Parathyroid adenoma (tissue), 2 donors: ENCODE data around the gene TIGD6.

Source experiments
- H2AFZ ChIP-seq: fragments of 300-600 bp; sonication (generic); one replicate; pipeline ENCODE4 v1.7.0; 2017; ENCODE audit warnings: antibody characterized with exemption, mild to moderate bottlenecking
- H3K27ac ChIP-seq: fragments of 300-600 bp; sonication (generic); one replicate; pipeline ENCODE4 v1.7.0; 2017
- H3K27me3 ChIP-seq: fragments of 300-600 bp; sonication (generic); one replicate; pipeline ENCODE4 v1.7.0; 2017; ENCODE audit warnings: low read length; ENCODE audit not compliant: control insufficient read depth, insufficient read depth
- H3K36me3 ChIP-seq: fragments of 300-600 bp; sonication (generic); one replicate; pipeline ENCODE4 v1.7.0; 2017; ENCODE audit warnings: low read length; ENCODE audit not compliant: control insufficient read depth, insufficient read depth
- H3K4me1 ChIP-seq: fragments of 300-600 bp; sonication (generic); one replicate; pipeline ENCODE4 v1.7.0; 2017; ENCODE audit warnings: control low read depth
- H3K4me2 ChIP-seq: fragments of 300-600 bp; sonication (generic); one replicate; pipeline ENCODE4 v1.7.0; 2017; ENCODE audit warnings: low read length
- H3K4me3 ChIP-seq: fragments of 300-600 bp; sonication (generic); one replicate; pipeline ENCODE4 v1.7.0; 2017; ENCODE audit warnings: low read depth, low read length
- H3K79me2 ChIP-seq: fragments of 300-600 bp; sonication (generic); one replicate; pipeline ENCODE4 v1.7.0; 2017; ENCODE audit warnings: control low read depth
- H3K9ac ChIP-seq: fragments of 300-600 bp; sonication (generic); one replicate; pipeline ENCODE4 v1.7.0; 2017; ENCODE audit warnings: mild to moderate bottlenecking
- H3K9me3 ChIP-seq: fragments of 300-600 bp; sonication (generic); one replicate; pipeline ENCODE4 v1.7.0; 2017; ENCODE audit warnings: low read length; ENCODE audit not compliant: control insufficient read depth
- TF ChIP-seq, protein P1 (sequence below): fragments of 300-600 bp; sonication (generic); IDR thresholded peaks from one replicate; pipeline ENCODE4 v1.7.0; 2017; ENCODE audit warnings: antibody characterized with exemption, mild to moderate bottlenecking
- donor health status: primary hyperparathyroidism.

The TIGD6 gene

DNA sequence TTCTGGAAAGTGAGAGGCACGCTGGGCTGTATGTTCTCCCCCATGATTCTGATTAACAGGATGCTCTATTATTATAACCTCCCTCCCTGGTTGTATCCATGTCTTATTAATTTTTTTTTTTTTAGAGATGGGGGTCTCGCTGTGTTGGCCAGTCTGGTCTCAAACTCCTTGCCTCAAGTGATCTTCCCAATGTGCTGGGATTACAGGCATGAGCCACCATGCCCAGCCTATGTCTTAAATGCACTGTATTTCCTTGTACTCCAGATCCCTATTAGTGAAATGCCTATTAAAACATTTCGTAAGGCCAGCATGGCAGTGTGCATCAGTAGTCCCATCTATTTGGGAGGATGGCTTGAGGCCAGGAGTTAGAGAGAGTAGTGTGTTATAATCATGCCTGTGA lies 7.0 kb downstream of the TIGD6 start:
- peak overlapping the region; percentile 81 for H3K27ac ChIP-seq
- H3K79me2 ChIP-seq = no peaks in the 10 kb centered on the region
- peak overlapping the region; percentile 21 for H3K4me2 ChIP-seq
- peaks cover 19% of the 10 kb centered on the region for H3K4me1 ChIP-seq
- H2AFZ ChIP-seq = no peak overlapping the region
- no peak overlapping the region for H3K9ac ChIP-seq
- H3K9me3 ChIP-seq = no peaks in the 10 kb centered on the region
- H3K27me3 ChIP-seq = no peaks in the 10 kb centered on the region
- H3K4me3 ChIP-seq = no peak overlapping the region
- no peaks in the 10 kb centered on the region for H3K36me3 ChIP-seq
- TF ChIP-seq, protein P1, sequence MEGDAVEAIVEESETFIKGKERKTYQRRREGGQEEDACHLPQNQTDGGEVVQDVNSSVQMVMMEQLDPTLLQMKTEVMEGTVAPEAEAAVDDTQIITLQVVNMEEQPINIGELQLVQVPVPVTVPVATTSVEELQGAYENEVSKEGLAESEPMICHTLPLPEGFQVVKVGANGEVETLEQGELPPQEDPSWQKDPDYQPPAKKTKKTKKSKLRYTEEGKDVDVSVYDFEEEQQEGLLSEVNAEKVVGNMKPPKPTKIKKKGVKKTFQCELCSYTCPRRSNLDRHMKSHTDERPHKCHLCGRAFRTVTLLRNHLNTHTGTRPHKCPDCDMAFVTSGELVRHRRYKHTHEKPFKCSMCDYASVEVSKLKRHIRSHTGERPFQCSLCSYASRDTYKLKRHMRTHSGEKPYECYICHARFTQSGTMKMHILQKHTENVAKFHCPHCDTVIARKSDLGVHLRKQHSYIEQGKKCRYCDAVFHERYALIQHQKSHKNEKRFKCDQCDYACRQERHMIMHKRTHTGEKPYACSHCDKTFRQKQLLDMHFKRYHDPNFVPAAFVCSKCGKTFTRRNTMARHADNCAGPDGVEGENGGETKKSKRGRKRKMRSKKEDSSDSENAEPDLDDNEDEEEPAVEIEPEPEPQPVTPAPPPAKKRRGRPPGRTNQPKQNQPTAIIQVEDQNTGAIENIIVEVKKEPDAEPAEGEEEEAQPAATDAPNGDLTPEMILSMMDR = no peak

DNA sequence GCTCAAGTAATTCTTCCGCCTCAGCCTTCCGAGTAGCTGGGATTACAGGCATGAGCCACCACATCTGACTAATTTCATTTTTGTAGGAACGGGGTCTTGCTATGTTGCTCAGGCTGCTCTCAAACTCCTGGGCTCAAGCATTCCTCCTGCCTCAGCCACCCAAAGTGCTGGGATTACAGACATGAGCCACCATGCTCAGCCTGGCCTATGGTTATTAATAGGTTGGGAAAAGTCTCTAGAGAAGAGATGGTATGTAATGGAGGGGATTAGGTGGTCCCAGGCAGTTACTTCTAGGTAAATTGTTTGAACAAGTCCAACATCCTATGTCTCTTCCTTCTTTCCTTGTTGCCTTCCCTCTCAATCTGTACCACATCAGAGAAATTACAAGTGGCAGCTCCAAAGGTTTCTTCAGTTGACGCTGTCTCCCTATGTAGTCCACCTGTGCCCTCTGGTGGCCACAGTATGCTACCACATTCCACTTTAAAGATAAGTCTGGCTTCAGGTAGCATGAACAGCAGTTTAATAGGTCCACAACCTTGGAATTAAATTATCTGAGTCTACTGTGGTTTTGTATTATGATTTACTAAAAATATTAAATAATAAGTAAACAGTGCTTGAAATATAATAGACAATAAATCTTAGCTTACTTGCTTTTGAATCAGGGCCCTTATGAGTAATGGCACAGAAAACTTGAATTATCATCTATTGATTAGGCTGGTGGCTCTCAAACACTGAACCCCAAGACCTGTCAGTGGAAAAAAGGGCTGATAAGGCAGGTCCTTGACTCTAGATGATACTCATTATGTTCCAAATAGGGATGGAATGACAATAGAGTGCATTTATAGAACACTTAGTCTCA lies 9.7 kb downstream of the TIGD6 start:
- H3K27ac ChIP-seq = no peak overlapping the region
- peaks cover 13% of the 10 kb centered on the region for H3K4me1 ChIP-seq
- no peaks in the 10 kb centered on the region for H3K36me3 ChIP-seq
- no peak overlapping the region for H3K4me2 ChIP-seq
- H3K79me2 ChIP-seq = no peaks in the 10 kb centered on the region
- no peak overlapping the region for H3K9ac ChIP-seq
- H3K27me3 ChIP-seq = no peaks in the 10 kb centered on the region
- no peaks in the 10 kb centered on the region for H3K9me3 ChIP-seq
- TF ChIP-seq, protein P1 = peak; percentile 98
- no peak overlapping the region for H3K4me3 ChIP-seq
- no peak overlapping the region for H2AFZ ChIP-seq

DNA sequence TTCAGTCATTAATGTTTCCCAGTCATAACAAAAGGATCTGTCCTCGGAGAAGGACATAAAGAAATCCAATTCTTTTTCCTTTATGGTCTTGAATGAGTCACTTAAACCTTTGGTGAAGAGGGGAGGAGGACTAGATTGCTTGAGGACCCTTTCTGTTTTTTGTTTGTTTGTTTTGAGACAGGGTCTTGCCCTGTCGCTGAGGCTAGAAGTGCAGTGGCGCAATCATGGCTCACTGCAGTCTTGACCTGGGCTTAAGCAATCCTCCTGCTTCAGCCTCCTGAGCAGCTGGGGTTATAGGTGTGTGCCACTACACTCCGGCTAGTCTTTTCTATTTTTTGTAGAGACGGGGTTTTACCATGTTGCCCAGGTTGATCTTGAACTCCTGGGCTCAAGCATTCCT lies 12.3 kb downstream of the TIGD6 start:
- Histone ChIP-seq H3K9me3 (no peaks in the 10 kb centered on the region), H3K27ac (no peak overlapping the region), H3K36me3 (no peaks in the 10 kb centered on the region), H3K4me1 (no peaks in the 10 kb centered on the region), H3K4me3 (no peak overlapping the region), H3K9ac (no peak overlapping the region), H3K4me2 (no peak overlapping the region), H3K79me2 (no peaks in the 10 kb centered on the region), H3K27me3 (no peaks in the 10 kb centered on the region), H2AFZ (no peak overlapping the region)
- TF ChIP-seq, protein P1 = no peak

DNA sequence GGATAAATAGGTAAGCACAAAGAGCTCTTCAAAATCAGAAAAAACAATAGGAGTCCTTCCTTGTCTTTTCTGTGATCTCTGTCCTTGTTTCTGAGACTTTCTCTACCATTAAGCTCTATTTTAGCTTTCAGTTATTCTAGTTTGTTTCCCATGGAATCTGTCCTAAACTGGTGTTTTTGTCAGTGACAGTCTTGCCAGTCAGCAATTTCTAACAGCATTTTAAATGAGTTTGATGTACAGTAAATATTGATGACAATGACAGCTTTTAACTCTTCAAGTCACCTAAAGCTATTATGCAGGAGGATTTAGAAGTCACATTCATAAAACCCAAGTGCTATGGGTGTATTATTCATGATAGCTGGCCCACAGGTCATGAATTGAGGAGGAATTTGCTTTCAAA lies 17.9 kb downstream of the TIGD6 start:
- Histone ChIP-seq H3K27me3 (no peaks in the 10 kb centered on the region), H3K36me3 (no peaks in the 10 kb centered on the region), H3K9ac (no peak overlapping the region), H3K27ac (no peak overlapping the region), H3K4me2 (no peak overlapping the region), H3K4me3 (no peak overlapping the region), H3K4me1 (no peaks in the 10 kb centered on the region), H2AFZ (no peak overlapping the region), H3K9me3 (no peaks in the 10 kb centered on the region), H3K79me2 (no peaks in the 10 kb centered on the region)
- TF ChIP-seq, protein P1 = no peak

DNA sequence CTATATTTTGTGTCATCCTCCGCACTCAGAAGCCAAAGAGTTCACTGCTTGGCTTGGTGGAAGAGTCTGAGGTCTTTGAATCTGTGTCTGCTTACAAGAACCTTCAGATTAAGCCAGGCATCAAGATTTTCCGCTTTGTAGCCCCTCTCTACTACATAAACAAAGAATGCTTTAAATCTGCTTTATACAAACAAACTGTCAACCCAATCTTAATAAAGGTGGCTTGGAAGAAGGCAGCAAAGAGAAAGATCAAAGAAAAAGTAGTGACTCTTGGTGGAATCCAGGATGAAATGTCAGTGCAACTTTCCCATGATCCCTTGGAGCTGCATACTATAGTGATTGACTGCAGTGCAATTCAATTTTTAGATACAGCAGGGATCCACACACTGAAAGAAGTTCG lies 19.2 kb downstream of the TIGD6 start:
- H3K27ac ChIP-seq = no peak overlapping the region
- H3K4me2 ChIP-seq = no peak overlapping the region
- no peak overlapping the region for H3K4me3 ChIP-seq
- no peaks in the 10 kb centered on the region for H3K27me3 ChIP-seq
- no peak overlapping the region for H3K9ac ChIP-seq
- no peak overlapping the region for H2AFZ ChIP-seq
- no peaks in the 10 kb centered on the region for H3K9me3 ChIP-seq
- TF ChIP-seq, protein P1 = no peak
- H3K36me3 ChIP-seq = no peaks in the 10 kb centered on the region
- H3K79me2 ChIP-seq = no peaks in the 10 kb centered on the region
- H3K4me1 ChIP-seq = no peaks in the 10 kb centered on the region
